GM21528 (cell line): ENCODE measurements around the gene CABP7.

ENCODE experiments used
- ATAC-seq: cut with Tn5 transposase; IDR thresholded peaks from one replicate; pipeline ENCODE4 v1.9.1; 2021; ENCODE audit warnings: mild to moderate bottlenecking, moderate library complexity; ENCODE audit not compliant: unreplicated experiment, low FRiP score

CABP7 gene

GRCh38 chr22:29722151-29722550 is 2.3 kb downstream of the CABP7 start:
- no peak for ATAC-seq

GRCh38 chr22:29722587-29722986 is 2.8 kb downstream of the CABP7 start:
- no peak for ATAC-seq

GRCh38 chr22:29723766-29724165 is 4.0 kb downstream of the CABP7 start:
- no peak for ATAC-seq

GRCh38 chr22:29724843-29725242 is 5.0 kb downstream of the CABP7 start:
- ATAC-seq, result no peak

- no peak for ATAC-seq
These were observed 6.3 kb downstream of the CABP7 start for GRCh38 chr22:29726106-29726505.

GRCh38 chr22:29726512-29727130 is 6.8 kb downstream of the CABP7 start:
- no peak for ATAC-seq

GRCh38 chr22:29727131-29727523 is 7.3 kb downstream of the CABP7 start:
- no peak for ATAC-seq

GRCh38 chr22:29729161-29729560 is 9.4 kb downstream of the CABP7 start:
- ATAC-seq, result no peak

GRCh38 chr22:29731058-29731850 is 11.5 kb downstream of the CABP7 start:
- no peak for ATAC-seq

- no peak for ATAC-seq
These were observed 13.1 kb downstream of the CABP7 start for GRCh38 chr22:29732883-29733282.

GRCh38 chr22:29733362-29734201 is 13.8 kb downstream of the CABP7 start:
- ATAC-seq, result no peak

- ATAC-seq, result no peak
These were observed 14.6 kb downstream of the CABP7 start for GRCh38 chr22:29734406-29734805.

- no peak for ATAC-seq
These were observed 15.0 kb downstream of the CABP7 start for GRCh38 chr22:29734838-29735237.

GRCh38 chr22:29735416-29735815 is 15.6 kb downstream of the CABP7 start:
- ATAC-seq, result no peak

GRCh38 chr22:29737251-29738117 is 17.7 kb downstream of the CABP7 start:
- ATAC-seq, result no peak

GRCh38 chr22:29738118-29738815 is 18.5 kb downstream of the CABP7 start:
- no peak for ATAC-seq

- ATAC-seq, result no peak
These were observed 19.6 kb downstream of the CABP7 start for GRCh38 chr22:29739346-29739875.

GRCh38 chr22:29740216-29740615 is 20.4 kb downstream of the CABP7 start:
- no peak for ATAC-seq

- no peak for ATAC-seq
These were observed 22.1 kb downstream of the CABP7 start for GRCh38 chr22:29741926-29742325.
